ENCODE measurements around the gene DEGS2. TPM values are rescaled to one million over a fixed set of nuclear protein-coding genes. Genes with fewer than 3 reads are reported as not detected.

DEGS2 gene
- total RNA-seq, 1 donor from 2014 or later, result not detected

DNA sequence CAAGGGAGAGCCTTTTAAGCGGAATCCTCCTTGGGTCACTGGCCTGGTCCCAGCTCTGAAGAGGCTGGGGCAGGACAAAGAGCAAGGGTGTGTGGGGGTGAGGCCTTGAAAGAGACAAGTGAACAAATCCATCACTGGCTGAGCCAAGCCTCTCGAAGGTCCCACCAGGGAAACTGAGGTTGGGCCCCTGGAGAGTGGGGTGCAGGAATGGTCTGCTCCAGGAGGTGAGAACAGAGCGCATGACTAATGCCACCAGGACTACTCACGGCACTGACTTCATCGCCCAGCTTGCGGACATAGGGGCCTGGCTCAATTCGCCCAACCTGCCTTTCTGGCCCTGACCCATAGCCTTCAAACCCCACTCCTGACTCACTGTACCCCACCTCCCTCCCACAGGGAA is 19.2 kb upstream of the DEGS2 start:
- peaks cover 3% of the 10 kb centered on the region for H3K36me3 Mint-ChIP-seq (ENCODE audit: low read depth)
- H3K27ac Mint-ChIP-seq (ENCODE audit: unreplicated experiment), result no peak overlapping the region
- no peak overlapping the region for H3K4me3 Mint-ChIP-seq
- peaks cover 4% of the 10 kb centered on the region for H3K27me3 Mint-ChIP-seq (ENCODE audit: low read depth)
- DNase-seq (ENCODE audit: low read depth, low spot score), result no peak
- H3K9me3 Mint-ChIP-seq, result no peaks in the 10 kb centered on the region
- H3K4me1 Mint-ChIP-seq, result no peaks in the 10 kb centered on the region
- TF ChIP-seq, protein P1, sequence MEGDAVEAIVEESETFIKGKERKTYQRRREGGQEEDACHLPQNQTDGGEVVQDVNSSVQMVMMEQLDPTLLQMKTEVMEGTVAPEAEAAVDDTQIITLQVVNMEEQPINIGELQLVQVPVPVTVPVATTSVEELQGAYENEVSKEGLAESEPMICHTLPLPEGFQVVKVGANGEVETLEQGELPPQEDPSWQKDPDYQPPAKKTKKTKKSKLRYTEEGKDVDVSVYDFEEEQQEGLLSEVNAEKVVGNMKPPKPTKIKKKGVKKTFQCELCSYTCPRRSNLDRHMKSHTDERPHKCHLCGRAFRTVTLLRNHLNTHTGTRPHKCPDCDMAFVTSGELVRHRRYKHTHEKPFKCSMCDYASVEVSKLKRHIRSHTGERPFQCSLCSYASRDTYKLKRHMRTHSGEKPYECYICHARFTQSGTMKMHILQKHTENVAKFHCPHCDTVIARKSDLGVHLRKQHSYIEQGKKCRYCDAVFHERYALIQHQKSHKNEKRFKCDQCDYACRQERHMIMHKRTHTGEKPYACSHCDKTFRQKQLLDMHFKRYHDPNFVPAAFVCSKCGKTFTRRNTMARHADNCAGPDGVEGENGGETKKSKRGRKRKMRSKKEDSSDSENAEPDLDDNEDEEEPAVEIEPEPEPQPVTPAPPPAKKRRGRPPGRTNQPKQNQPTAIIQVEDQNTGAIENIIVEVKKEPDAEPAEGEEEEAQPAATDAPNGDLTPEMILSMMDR (conservative IDR thresholded peaks at IDR 0.05), result no peak

DNA sequence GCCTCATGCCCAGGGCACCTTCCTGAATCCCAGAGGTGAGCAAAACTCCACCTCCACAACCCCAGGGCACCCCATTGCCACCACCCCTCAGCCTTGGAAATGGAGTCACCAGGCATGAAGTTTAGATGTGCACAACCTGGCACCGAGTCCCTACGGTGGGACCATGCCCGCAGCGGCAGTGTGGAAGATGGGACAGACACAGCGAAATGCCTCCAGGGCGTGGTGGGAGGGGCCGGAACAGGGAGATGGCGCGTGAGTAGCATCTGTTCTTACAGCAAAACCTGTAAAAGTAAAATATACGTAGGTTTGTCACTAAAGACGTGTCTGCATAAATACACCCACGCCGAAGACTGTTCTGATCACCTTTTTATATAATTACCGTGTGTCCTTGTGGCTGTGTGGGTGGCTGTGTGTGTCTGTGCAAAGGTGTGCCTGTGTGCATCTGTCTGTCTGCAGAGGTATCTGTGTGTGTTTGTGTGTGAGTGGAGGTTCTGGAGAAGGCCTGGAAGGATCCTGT is 17.4 kb upstream of the DEGS2 start:
- Mint-ChIP-seq H3K4me1 (no peaks in the 10 kb centered on the region), H3K27me3 (ENCODE audit: low read depth) (peaks cover 8% of the 10 kb centered on the region), H3K36me3 (ENCODE audit: low read depth) (peaks cover 3% of the 10 kb centered on the region), H3K27ac (ENCODE audit: unreplicated experiment) (no peak overlapping the region), H3K9me3 (no peaks in the 10 kb centered on the region), H3K4me3 (no peak overlapping the region)
- DNase-seq (ENCODE audit: low read depth, low spot score), result no peak
- TF ChIP-seq, protein P1 (conservative IDR thresholded peaks at IDR 0.05), result no peak

DNA sequence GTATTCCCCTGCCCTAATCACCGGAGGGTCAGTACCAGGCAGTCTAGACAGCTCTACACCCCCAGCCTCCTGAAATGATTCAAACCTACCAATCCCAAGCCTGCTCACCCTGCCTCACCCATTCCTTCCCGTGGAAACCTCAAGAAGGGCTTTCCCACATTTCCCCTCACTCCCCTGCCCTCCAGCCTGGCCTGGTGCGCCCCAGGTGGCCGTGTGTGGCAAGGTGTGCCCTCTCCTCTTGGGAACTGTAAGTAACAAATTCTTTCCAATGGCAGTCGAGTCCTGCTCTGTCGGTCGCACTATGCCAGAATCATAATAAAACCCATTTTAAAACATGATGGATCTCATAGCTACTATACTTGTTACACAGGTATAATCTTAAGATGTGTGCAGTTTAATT is 13.9 kb upstream of the DEGS2 start:
- Mint-ChIP-seq H3K27me3 (ENCODE audit: low read depth) (peaks cover 11% of the 10 kb centered on the region), H3K9me3 (no peaks in the 10 kb centered on the region), H3K36me3 (ENCODE audit: low read depth) (no peaks in the 10 kb centered on the region), H3K4me3 (no peak overlapping the region), H3K4me1 (no peaks in the 10 kb centered on the region), H3K27ac (ENCODE audit: unreplicated experiment) (no peak overlapping the region)
- TF ChIP-seq, protein P1 (conservative IDR thresholded peaks at IDR 0.05), result no peak
- DNase-seq (ENCODE audit: low read depth, low spot score), result no peak

DNA sequence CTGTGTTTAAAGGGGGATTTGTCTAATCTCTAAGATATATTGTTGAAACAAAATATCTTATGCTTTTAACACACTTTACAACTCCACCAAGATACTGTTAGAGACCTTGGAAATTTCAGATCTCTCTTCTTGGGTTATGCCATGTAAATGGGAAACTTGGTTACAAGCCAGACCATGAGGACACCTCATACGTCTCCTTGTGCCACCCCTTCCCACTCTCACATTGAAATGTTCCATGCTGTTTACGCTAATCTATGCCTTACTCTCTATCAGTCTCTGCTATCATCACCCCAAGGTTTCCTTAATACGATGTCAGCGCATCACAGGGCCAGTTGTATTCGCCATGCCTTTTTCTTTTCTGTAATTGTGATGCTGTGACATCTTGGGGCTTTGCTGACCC is 13.4 kb upstream of the DEGS2 start:
- no peaks in the 10 kb centered on the region for H3K36me3 Mint-ChIP-seq (ENCODE audit: low read depth)
- H3K9me3 Mint-ChIP-seq, result no peaks in the 10 kb centered on the region
- H3K4me3 Mint-ChIP-seq, result no peak overlapping the region
- DNase-seq (ENCODE audit: low read depth, low spot score), result no peak
- peaks cover 11% of the 10 kb centered on the region for H3K27me3 Mint-ChIP-seq (ENCODE audit: low read depth)
- TF ChIP-seq, protein P1 (conservative IDR thresholded peaks at IDR 0.05), result no peak
- no peak overlapping the region for H3K27ac Mint-ChIP-seq (ENCODE audit: unreplicated experiment)
- H3K4me1 Mint-ChIP-seq, result no peaks in the 10 kb centered on the region

DNA sequence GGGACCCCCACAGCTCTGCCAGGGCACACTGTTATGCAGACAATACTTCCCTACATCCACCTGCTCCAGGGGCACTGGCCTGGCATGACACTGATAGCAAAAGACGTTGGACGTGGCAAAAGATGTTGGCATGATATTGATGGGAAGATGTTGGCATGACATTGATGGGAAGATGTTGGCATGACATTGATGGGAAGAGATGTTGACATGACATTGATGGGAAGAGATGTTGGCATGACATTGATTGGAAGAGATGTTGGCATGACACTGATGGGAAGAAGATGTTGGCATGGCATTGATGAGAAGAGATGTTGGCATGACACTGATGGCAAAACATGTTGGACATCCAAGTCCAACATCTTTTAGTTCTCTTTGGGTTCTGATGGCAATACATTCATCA is 11.4 kb upstream of the DEGS2 start:
- Mint-ChIP-seq H3K27me3 (ENCODE audit: low read depth) (peaks cover 11% of the 10 kb centered on the region), H3K4me3 (no peak overlapping the region), H3K4me1 (no peaks in the 10 kb centered on the region), H3K36me3 (ENCODE audit: low read depth) (no peaks in the 10 kb centered on the region), H3K27ac (ENCODE audit: unreplicated experiment) (no peak overlapping the region), H3K9me3 (no peaks in the 10 kb centered on the region)
- no peak for DNase-seq (ENCODE audit: low read depth, low spot score)
- TF ChIP-seq, protein P1 (conservative IDR thresholded peaks at IDR 0.05), result no peak

DNA sequence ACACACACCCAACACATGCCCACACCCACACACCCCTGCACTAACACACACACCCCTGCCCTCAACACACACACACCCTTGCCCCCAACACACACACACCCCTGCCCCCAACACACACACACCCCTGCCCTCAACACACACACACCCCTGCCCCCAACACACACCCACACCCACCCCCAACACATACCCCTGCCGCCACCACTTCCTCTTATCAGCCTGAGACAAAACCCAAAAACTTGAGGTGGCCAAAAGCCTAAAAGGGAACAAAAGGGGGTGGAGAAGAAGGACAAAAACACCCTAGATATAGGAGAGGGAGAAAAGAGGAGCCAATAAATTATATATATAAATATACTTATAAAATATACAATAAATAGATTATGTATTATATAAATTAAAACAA is 9.1 kb upstream of the DEGS2 start:
- TF ChIP-seq, protein P1 (conservative IDR thresholded peaks at IDR 0.05), result no peak
- Mint-ChIP-seq H3K27me3 (ENCODE audit: low read depth) (peaks cover 14% of the 10 kb centered on the region), H3K4me1 (no peaks in the 10 kb centered on the region), H3K27ac (ENCODE audit: unreplicated experiment) (no peak overlapping the region), H3K4me3 (no peak overlapping the region), H3K36me3 (ENCODE audit: low read depth) (no peaks in the 10 kb centered on the region), H3K9me3 (no peaks in the 10 kb centered on the region)
- DNase-seq (ENCODE audit: low read depth, low spot score), result no peak
